ENCODE measurements around the gene ZFC3H1. TPM values are rescaled to one million over a fixed set of nuclear protein-coding genes. Genes with fewer than 3 reads are reported as not detected.
"Not testable (repeated sequence)": the region's sequence is repeated elsewhere in the genome, so short reads cannot be mapped to it uniquely, and the experiment has no call there.

ZFC3H1 gene
- total RNA-seq, 1 experiment from 2014 or later, result 53.4 TPM

GRCh38 chr12:71691504-71692129 lies 28.0 kb upstream of the ZFC3H1 start:
- Histone ChIP-seq H3K27me3 (ENCODE audit: insufficient read depth, low read depth) (no peaks in the 10 kb centered on the region), H3K4me1 (replicated peaks; ENCODE audit: insufficient read depth) (peaks cover 13% of the 10 kb centered on the region), H3K4me2 (no peak overlapping the region), H3K4me3 (no peak overlapping the region), H3K27ac (no peak overlapping the region), H3F3A (ENCODE audit: insufficient read depth, low read depth) (peaks cover 2% of the 10 kb centered on the region), H3K9me3 (ENCODE audit: insufficient read depth, low read depth) (no peaks in the 10 kb centered on the region), H2AFZ (no peak overlapping the region), H3K36me3 (ENCODE audit: low read depth) (0 out of 2 replicates have a peak, but pooled peaks cover 3% of the 10 kb centered on the region), H4K20me1 (ENCODE audit: insufficient read depth) (no peaks in the 10 kb centered on the region), H3K79me2 (ENCODE audit: low read depth) (peaks cover 17% of the 10 kb centered on the region), H3K9me2 (ENCODE audit: insufficient read depth) (no peaks in the 10 kb centered on the region)
- CTCF ChIA-PET, result no interaction called here
- DNase-seq, result no peak
- POLR2A ChIA-PET (ENCODE audit: unreplicated experiment), result interaction anchor here (0.7 kb wide), 1 partner anchor 1462 kb away, joined by 22 read pairs; no protein-coding TSS in a partner anchor
- no TSS peak for BruUV-seq (replicated peaks)
- intact Hi-C loops (cut with micrococcal nuclease; ENCODE audit: unreplicated experiment), result no loop called here
- TF ChIP-seq EZH2 (IDR thresholded peaks at IDR 0.05; ENCODE audit: low read depth) (no peak), CTCF (conservative IDR thresholded peaks at IDR 0.05) (no peak)

GRCh38 chr12:71688961-71689570 lies 25.4 kb upstream of the ZFC3H1 start:
- Histone ChIP-seq H3K79me2 (ENCODE audit: low read depth) (peaks cover 17% of the 10 kb centered on the region), H3K4me2 (peak overlapping the region; percentile 91; the same call in 1 of the 2 replicates), H3F3A (ENCODE audit: insufficient read depth, low read depth) (peaks cover 5% of the 10 kb centered on the region), H3K9me3 (ENCODE audit: insufficient read depth, low read depth) (no peaks in the 10 kb centered on the region), H3K4me3 (no peak overlapping the region), H3K9me2 (ENCODE audit: insufficient read depth) (no peaks in the 10 kb centered on the region), H3K36me3 (ENCODE audit: low read depth) (no peaks in the 10 kb centered on the region), H3K27ac (no peak overlapping the region), H3K4me1 (replicated peaks; ENCODE audit: insufficient read depth) (peaks cover 13% of the 10 kb centered on the region), H3K27me3 (ENCODE audit: insufficient read depth, low read depth) (no peaks in the 10 kb centered on the region), H4K20me1 (ENCODE audit: insufficient read depth) (no peaks in the 10 kb centered on the region), H2AFZ (no peak overlapping the region)
- ChIA-PET CTCF (no interaction called here), POLR2A (ENCODE audit: unreplicated experiment) (no interaction called here)
- BruUV-seq (replicated peaks), result no TSS peak
- intact Hi-C loops (cut with micrococcal nuclease; ENCODE audit: unreplicated experiment), result no loop called here
- DNase-seq, result no peak
- TF ChIP-seq EZH2 (IDR thresholded peaks at IDR 0.05; ENCODE audit: low read depth) (no peak), CTCF (conservative IDR thresholded peaks at IDR 0.05) (no peak)

- ChIA-PET POLR2A (ENCODE audit: unreplicated experiment) (interaction anchor here (0.7 kb wide), 1 partner anchor 23 kb away, joined by 5 read pairs; no protein-coding TSS in a partner anchor), CTCF (interaction anchor here (2.8 kb wide), 1 partner anchor 60 kb away, joined by 17 read pairs; no protein-coding TSS in a partner anchor)
- Histone ChIP-seq H3K4me1 (replicated peaks; ENCODE audit: insufficient read depth) (peaks cover 13% of the 10 kb centered on the region), H2AFZ (peak overlapping the region; percentile 93), H3K79me2 (ENCODE audit: low read depth) (peaks cover 17% of the 10 kb centered on the region), H3K4me2 (peak overlapping the region; percentile 91), H3K27ac (0 out of 2 replicates have a peak overlapping the region, but pooled peaks have one; percentile 72), H3K4me3 (peak overlapping the region; percentile 96)
- not testable (repeated sequence) for H3K36me3 ChIP-seq (ENCODE audit: low read depth); H4K20me1 ChIP-seq (ENCODE audit: insufficient read depth); H3K27me3 ChIP-seq (ENCODE audit: insufficient read depth, low read depth); H3F3A ChIP-seq (ENCODE audit: insufficient read depth, low read depth); DNase-seq; BruUV-seq (replicated peaks); H3K9me2 ChIP-seq (ENCODE audit: insufficient read depth); H3K9me3 ChIP-seq (ENCODE audit: insufficient read depth, low read depth)
- intact Hi-C loops (cut with micrococcal nuclease; ENCODE audit: unreplicated experiment), result loop anchor here (2.0 kb wide), 2 partner anchors 18 to 68 kb away; partner anchors contain the start of gene RAB21
Measured at GRCh38 chr12:71687172-71687571, 23.5 kb upstream of the ZFC3H1 start.
